Measurements from ENCODE around the gene CACNA1A.

Gene CACNA1A

DNA sequence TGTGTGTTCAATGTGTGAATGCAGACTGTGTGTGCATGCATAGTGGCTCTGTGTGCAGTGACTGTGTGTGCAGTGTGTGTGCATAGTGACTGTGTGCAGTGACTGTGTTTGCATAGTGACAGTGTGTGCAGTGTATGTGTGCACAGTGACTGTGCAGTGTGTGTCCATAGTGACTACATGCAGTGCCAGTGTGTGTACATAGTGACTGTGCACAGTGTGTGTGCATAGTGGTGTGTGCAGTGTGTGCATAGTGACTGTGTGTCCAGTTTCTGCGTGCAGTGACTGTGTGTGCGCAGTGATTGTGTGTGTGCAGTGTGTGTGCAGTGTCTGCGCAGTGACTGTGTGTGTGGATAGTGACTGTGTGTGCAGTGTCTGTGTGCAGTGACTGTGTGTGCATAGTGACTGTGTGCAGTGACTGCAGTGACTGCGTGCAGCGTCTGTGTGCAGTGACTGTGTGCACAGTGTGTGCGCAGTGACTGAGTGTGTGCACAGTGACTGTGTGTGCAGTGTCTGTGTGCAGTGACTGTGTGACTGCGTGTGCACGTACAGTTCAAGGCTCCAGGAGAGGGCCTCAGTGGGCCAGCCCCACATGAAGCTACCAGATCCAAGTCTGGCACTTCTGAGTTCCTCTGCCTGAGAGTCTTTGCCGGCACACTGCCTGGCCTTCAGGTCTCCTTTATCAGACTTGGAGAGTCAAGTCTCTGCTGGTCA lies 265.8 kb downstream of the CACNA1A start:
- peaks cover 8% of the 10 kb centered on the region; the same call in 1 of the 2 replicates for H3K27me3 ChIP-seq (ENCODE audit: insufficient read depth, low read length)
- H3K4me1 ChIP-seq (ENCODE audit: insufficient read depth, low read length, severe bottlenecking) = no peaks in the 10 kb centered on the region
- H3K9me3 ChIP-seq (ENCODE audit: low read length) = no peaks in the 10 kb centered on the region
- H3K79me2 ChIP-seq (ENCODE audit: insufficient read depth, low read length) = no peaks in the 10 kb centered on the region
- TF ChIP-seq, protein P1, sequence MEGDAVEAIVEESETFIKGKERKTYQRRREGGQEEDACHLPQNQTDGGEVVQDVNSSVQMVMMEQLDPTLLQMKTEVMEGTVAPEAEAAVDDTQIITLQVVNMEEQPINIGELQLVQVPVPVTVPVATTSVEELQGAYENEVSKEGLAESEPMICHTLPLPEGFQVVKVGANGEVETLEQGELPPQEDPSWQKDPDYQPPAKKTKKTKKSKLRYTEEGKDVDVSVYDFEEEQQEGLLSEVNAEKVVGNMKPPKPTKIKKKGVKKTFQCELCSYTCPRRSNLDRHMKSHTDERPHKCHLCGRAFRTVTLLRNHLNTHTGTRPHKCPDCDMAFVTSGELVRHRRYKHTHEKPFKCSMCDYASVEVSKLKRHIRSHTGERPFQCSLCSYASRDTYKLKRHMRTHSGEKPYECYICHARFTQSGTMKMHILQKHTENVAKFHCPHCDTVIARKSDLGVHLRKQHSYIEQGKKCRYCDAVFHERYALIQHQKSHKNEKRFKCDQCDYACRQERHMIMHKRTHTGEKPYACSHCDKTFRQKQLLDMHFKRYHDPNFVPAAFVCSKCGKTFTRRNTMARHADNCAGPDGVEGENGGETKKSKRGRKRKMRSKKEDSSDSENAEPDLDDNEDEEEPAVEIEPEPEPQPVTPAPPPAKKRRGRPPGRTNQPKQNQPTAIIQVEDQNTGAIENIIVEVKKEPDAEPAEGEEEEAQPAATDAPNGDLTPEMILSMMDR (IDR thresholded peaks at IDR 0.05; ENCODE audit: low read length) = no peak
- no peak for TF ChIP-seq EZH2 (IDR thresholded peaks at IDR 0.05; ENCODE audit: borderline replicate concordance, low read length)
- no peak overlapping the region for H3K27ac ChIP-seq (ENCODE audit: low read depth, low read length, poor library complexity, severe bottlenecking)
- no peaks in the 10 kb centered on the region for H3F3A ChIP-seq (ENCODE audit: insufficient read depth, low read length)
- H3K9ac ChIP-seq (ENCODE audit: low read length) = no peak overlapping the region
- H3K9me2 ChIP-seq (ENCODE audit: low read depth, low read length) = no peaks in the 10 kb centered on the region
- H3K4me3 ChIP-seq (ENCODE audit: low read depth, low read length, poor library complexity, severe bottlenecking) = no peak overlapping the region
- no peak overlapping the region for H2AFZ ChIP-seq (ENCODE audit: low read length)
- no peaks in the 10 kb centered on the region for H4K20me1 ChIP-seq (ENCODE audit: insufficient read depth, low read length)
- no peaks in the 10 kb centered on the region for H3K36me3 ChIP-seq (ENCODE audit: insufficient read depth, low read length)
- no peak overlapping the region for H3K4me2 ChIP-seq (ENCODE audit: low read length)

DNA sequence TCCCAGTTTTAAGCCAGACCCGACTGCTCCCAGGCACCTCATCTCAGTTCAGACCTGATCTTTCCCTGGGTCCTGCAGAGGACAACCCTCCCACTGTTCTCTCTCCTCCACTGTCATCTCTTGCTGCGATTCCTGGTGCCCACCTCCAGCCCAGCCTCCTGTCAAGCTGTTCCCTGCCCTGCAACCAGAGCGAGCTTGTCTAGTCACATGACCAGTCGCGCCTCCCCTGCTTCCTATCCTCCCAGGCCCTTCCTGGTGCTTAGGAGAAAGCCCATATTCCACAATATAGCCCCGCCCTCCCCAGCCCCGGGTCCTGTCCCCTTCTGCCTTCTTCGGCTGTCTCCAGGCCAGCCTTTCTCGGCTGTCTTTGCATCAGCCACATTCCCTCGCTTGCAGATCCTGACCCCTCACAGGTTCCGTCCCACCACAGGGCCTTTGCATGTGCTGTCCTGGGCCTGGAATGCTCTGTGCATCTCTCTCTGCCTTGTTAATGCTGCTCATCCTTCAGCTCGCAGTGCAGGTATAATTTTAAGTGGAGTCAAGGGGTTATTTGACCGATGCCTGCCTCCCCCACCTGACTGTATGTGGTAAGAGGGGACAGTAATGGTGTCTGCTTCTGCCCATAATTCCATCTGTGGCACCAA lies 267.3 kb downstream of the CACNA1A start:
- TF ChIP-seq EZH2 (IDR thresholded peaks at IDR 0.05; ENCODE audit: borderline replicate concordance, low read length) = no peak
- TF ChIP-seq, protein P1 (IDR thresholded peaks at IDR 0.05; ENCODE audit: low read length) = no peak
- Histone ChIP-seq H3K27ac (ENCODE audit: low read depth, low read length, poor library complexity, severe bottlenecking) (no peak overlapping the region), H4K20me1 (ENCODE audit: insufficient read depth, low read length) (no peaks in the 10 kb centered on the region), H2AFZ (ENCODE audit: low read length) (no peak overlapping the region), H3K9me3 (ENCODE audit: low read length) (no peaks in the 10 kb centered on the region), H3F3A (ENCODE audit: insufficient read depth, low read length) (no peaks in the 10 kb centered on the region), H3K9me2 (ENCODE audit: low read depth, low read length) (no peaks in the 10 kb centered on the region), H3K79me2 (ENCODE audit: insufficient read depth, low read length) (no peaks in the 10 kb centered on the region), H3K4me3 (ENCODE audit: low read depth, low read length, poor library complexity, severe bottlenecking) (no peak overlapping the region), H3K9ac (ENCODE audit: low read length) (no peak overlapping the region), H3K4me2 (ENCODE audit: low read length) (no peak overlapping the region), H3K36me3 (ENCODE audit: insufficient read depth, low read length) (no peaks in the 10 kb centered on the region), H3K4me1 (ENCODE audit: insufficient read depth, low read length, severe bottlenecking) (no peaks in the 10 kb centered on the region), H3K27me3 (ENCODE audit: insufficient read depth, low read length) (peaks cover 8% of the 10 kb centered on the region; the same call in 1 of the 2 replicates)

DNA sequence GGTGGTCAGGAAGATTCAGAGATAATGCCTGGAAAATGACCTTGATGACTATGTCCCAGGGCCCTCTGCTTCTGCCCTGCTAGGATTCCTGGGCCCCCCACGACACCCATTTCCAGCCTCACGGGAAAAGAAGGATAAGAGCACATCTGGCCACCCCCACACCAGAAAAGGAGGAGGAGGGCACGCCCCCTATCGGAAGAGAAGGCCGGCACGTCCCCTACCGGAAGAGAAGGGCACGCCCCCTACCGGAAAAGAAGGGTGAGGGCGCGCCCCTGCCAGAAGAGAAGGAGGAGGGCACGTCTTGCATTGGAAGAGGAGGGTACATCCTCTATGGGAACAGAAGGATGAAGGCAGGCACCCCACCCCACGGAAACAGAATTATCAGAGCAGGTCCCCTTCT lies 271.8 kb downstream of the CACNA1A start:
- no peaks in the 10 kb centered on the region for H3K36me3 ChIP-seq (ENCODE audit: insufficient read depth, low read length)
- no peaks in the 10 kb centered on the region for H3K9me3 ChIP-seq (ENCODE audit: low read length)
- peak overlapping the region; percentile 2 for H3K4me3 ChIP-seq (ENCODE audit: low read depth, low read length, poor library complexity, severe bottlenecking)
- H3K4me1 ChIP-seq (ENCODE audit: insufficient read depth, low read length, severe bottlenecking) = no peaks in the 10 kb centered on the region
- no peaks in the 10 kb centered on the region for H4K20me1 ChIP-seq (ENCODE audit: insufficient read depth, low read length)
- H3K9me2 ChIP-seq (ENCODE audit: low read depth, low read length) = no peaks in the 10 kb centered on the region
- no peak overlapping the region for H3K27ac ChIP-seq (ENCODE audit: low read depth, low read length, poor library complexity, severe bottlenecking)
- peak overlapping the region; percentile 40 for H3K4me2 ChIP-seq (ENCODE audit: low read length)
- no peaks in the 10 kb centered on the region for H3K79me2 ChIP-seq (ENCODE audit: insufficient read depth, low read length)
- H2AFZ ChIP-seq (ENCODE audit: low read length) = no peak overlapping the region
- H3F3A ChIP-seq (ENCODE audit: insufficient read depth, low read length) = no peaks in the 10 kb centered on the region
- H3K27me3 ChIP-seq (ENCODE audit: insufficient read depth, low read length) = peaks cover 8% of the 10 kb centered on the region; the same call in 1 of the 2 replicates
- TF ChIP-seq, protein P1 (IDR thresholded peaks at IDR 0.05; ENCODE audit: low read length) = peak; percentile 56
- no peak for TF ChIP-seq EZH2 (IDR thresholded peaks at IDR 0.05; ENCODE audit: borderline replicate concordance, low read length)
- H3K9ac ChIP-seq (ENCODE audit: low read length) = no peak overlapping the region
